HCT116 (cell line): ENCODE data around the gene C3orf20. TPM values are rescaled to one million over a fixed set of nuclear protein-coding genes. Genes with fewer than 3 reads are reported as not detected.

Source experiments
- ATAC-seq: fragments of 200-7000 bp; cut with Tn5 transposase; 2 replicates; pipeline ENCODE4 v1.9.1; 2020; ENCODE audit warnings: mild to moderate bottlenecking, moderate library complexity
- BruUV-seq: library from RNA; stranded (reverse); fragments of 400-500 nt; replicated peaks from 2 replicates; lab custom pipeline; 2021; lab: Mats Ljungman, UMichigan
- CTCF ChIA-PET: fragments of 300-600 bp; sonication (Branson Sonifier 250); formaldehyde crosslinking; loops from one replicate; lab custom pipeline; 2021; ENCODE audit warnings: antibody characterized with exemption; lab: Charles Lee
- POLR2A ChIA-PET: fragments of 300-600, 350-600 bp; sonication (Branson Sonifier 250); formaldehyde crosslinking; loops from one replicate; lab custom pipeline; 2021; ENCODE audit warnings: antibody characterized with exemption; lab: Charles Lee
- RAD21 ChIA-PET, 2 experiments: fragments of 300-600 bp; sonication (Branson Sonifier 250); formaldehyde crosslinking; loops; one replicate each; lab custom pipeline; 2023; ENCODE audit warnings: low total read pairs in 2 of 2; ENCODE audit not compliant: uncharacterized antibody in 2 of 2, unreplicated experiment in 2 of 2, low non-redundant PET in 1 of 2; lab: Charles Lee
- DNase-seq: peaks from one replicate; pipeline ENCODE4 v3.0.0-alpha.2; 2010; ENCODE audit warnings: low read depth, low spot score
- H2AFZ ChIP-seq: fragments of 200-600 bp; shearing (Covaris generic), sonication (generic); 2 replicates; pipeline ENCODE4 v1.6.1; 2017; ENCODE audit warnings: low read depth, mixed run types, mixed read lengths, antibody characterized with exemption, low read length; ENCODE audit not compliant: poor library complexity, severe bottlenecking
- H3K27ac ChIP-seq: 2 replicates; pipeline ENCODE4 v1.5.1; 2012; ENCODE audit warnings: low read depth, low read length
- H3K27me3 ChIP-seq: fragments of 200-600 bp; sonication (generic); 2 replicates; pipeline ENCODE4 v1.6.1; 2016; ENCODE audit warnings: mixed run types, low read length, mixed read lengths; ENCODE audit not compliant: insufficient read depth
- H3K36me3 ChIP-seq, 2 experiments: fragments of 200-500 bp in 1 of 2; fragments of 200-600 bp in 1 of 2; sonication (Bioruptor generic) in 1 of 2; sonication (generic) in 1 of 2; 2 replicates each; pipeline versions ENCODE4 v1.5.1 to v1.6.1; 2014 to 2016; ENCODE audit warnings: low read length in 2 of 2, inconsistent platforms in 1 of 2, mixed read lengths in 1 of 2, mixed run types in 1 of 2; ENCODE audit not compliant: insufficient read depth in 2 of 2, control insufficient read depth in 1 of 2
- H3K4me1 ChIP-seq, 2 experiments: fragments of 200-600 bp in 1 of 2; sonication (generic) in 1 of 2; 2 replicates each; pipeline versions ENCODE4 v1.5.1 to v1.6.1; 2012 to 2017; ENCODE audit warnings: low read length in 2 of 2, inconsistent platforms in 1 of 2, mild to moderate bottlenecking in 1 of 2, mixed read lengths in 1 of 2, mixed run types in 1 of 2, moderate library complexity in 1 of 2; ENCODE audit not compliant: insufficient read depth in 2 of 2, control insufficient read depth in 1 of 2
- H3K4me2 ChIP-seq: fragments of 200-600 bp; sonication (generic); 2 replicates; pipeline ENCODE4 v1.6.1; 2017; ENCODE audit warnings: mixed run types, low read length, mixed read lengths
- H3K4me3 ChIP-seq, 2 experiments: fragments of 200-600 bp in 1 of 2; sonication (generic) in 1 of 2; replicated peaks in 1 of 2; 2 replicates each; pipeline ENCODE4 v1.5.1; 2011 to 2016; ENCODE audit warnings: low read length in 2 of 2, control low read depth in 1 of 2, low read depth in 1 of 2, mild to moderate bottlenecking in 1 of 2, mixed read lengths in 1 of 2, mixed run types in 1 of 2
- H3K79me2 ChIP-seq: fragments of 200-600 bp; sonication (generic); 2 replicates; pipeline ENCODE4 v1.6.1; 2017; ENCODE audit warnings: mild to moderate bottlenecking, mixed run types, low read length, moderate library complexity, mixed read lengths; ENCODE audit not compliant: insufficient read depth
- H3K9ac ChIP-seq: fragments of 200-600 bp; sonication (generic); 2 replicates; pipeline ENCODE4 v1.6.1; 2016; ENCODE audit warnings: low read length, mixed read lengths
- H3K9me2 ChIP-seq: fragments of 200-600 bp; sonication (generic), shearing (Covaris generic); 2 replicates; pipeline ENCODE4 v1.6.1; 2017; ENCODE audit warnings: mixed run types, mild to moderate bottlenecking, moderate library complexity; ENCODE audit not compliant: insufficient read depth
- H3K9me3 ChIP-seq, 2 experiments: fragments of 200-500 bp in 1 of 2; fragments of 200-600 bp in 1 of 2; sonication (Bioruptor generic) in 1 of 2; sonication (generic) in 1 of 2; 2 replicates each; pipeline ENCODE4 v1.6.1; 2014 to 2017; ENCODE audit warnings: low read length in 2 of 2, mixed read lengths in 2 of 2, inconsistent platforms in 1 of 2, low read depth in 1 of 2, mild to moderate bottlenecking in 1 of 2, mixed run types in 1 of 2, moderate library complexity in 1 of 2; ENCODE audit not compliant: control insufficient read depth in 1 of 2, insufficient read depth in 1 of 2
- H4K20me1 ChIP-seq: fragments of 200-600 bp; sonication (generic), shearing (Covaris generic); 2 replicates; pipeline ENCODE4 v1.6.1; 2017; ENCODE audit warnings: mixed run types, mild to moderate bottlenecking, moderate library complexity; ENCODE audit not compliant: insufficient read depth
- ATF3 ChIP-seq: IDR thresholded peaks from 2 replicates; pipeline ENCODE4 v1.6.1; 2012
- CEBPB ChIP-seq: IDR thresholded peaks from 2 replicates; pipeline ENCODE4 v1.6.1; 2012; ENCODE audit warnings: low read depth
- CTCF ChIP-seq, 3 experiments: fragments of 200-600 bp in 1 of 3; sonication (generic) in 1 of 3; IDR thresholded peaks in 2 of 3; conservative IDR thresholded peaks in 1 of 3; 2 replicates each; pipeline ENCODE4 v1.5.1; 2012 to 2017; ENCODE audit warnings: low read depth in 2 of 3, low read length in 2 of 3, antibody characterized with exemption in 1 of 3, borderline replicate concordance in 1 of 3, control low read depth in 1 of 3, mild to moderate bottlenecking in 1 of 3, mixed read lengths in 1 of 3, mixed run types in 1 of 3, moderate library complexity in 1 of 3; ENCODE audit not compliant: insufficient read depth in 1 of 3
- EGR1 ChIP-seq: IDR thresholded peaks from 2 replicates; pipeline ENCODE4 v1.6.1; 2012; ENCODE audit warnings: low read depth
- ELF1 ChIP-seq: IDR thresholded peaks from 2 replicates; pipeline ENCODE4 v1.6.1; 2012; ENCODE audit warnings: low read depth, borderline replicate concordance
- EZH2 ChIP-seq: fragments of 200-600 bp; sonication (generic); IDR thresholded peaks from 2 replicates; pipeline ENCODE4 v1.6.1; 2017; ENCODE audit warnings: antibody characterized with exemption, mixed run types
- EZH2phosphoT487 ChIP-seq: fragments of 200-600 bp; IDR thresholded peaks from 2 replicates; pipeline ENCODE4 v1.6.1; 2018; ENCODE audit warnings: antibody characterized with exemption, borderline replicate concordance
- MAX ChIP-seq: IDR thresholded peaks from 2 replicates; pipeline ENCODE4 v1.6.1; 2012
- POLR2A ChIP-seq: IDR thresholded peaks from 2 replicates; pipeline ENCODE4 v1.7.0; 2011; ENCODE audit warnings: borderline replicate concordance; ENCODE audit not compliant: insufficient read depth, insufficient read length; ENCODE audit errors: extremely low read depth
- POLR2AphosphoS5 ChIP-seq: IDR thresholded peaks from 2 replicates; pipeline ENCODE4 v1.6.1; 2011; ENCODE audit warnings: mild to moderate bottlenecking, low read depth, low read length, moderate library complexity
- SIN3A ChIP-seq: IDR thresholded peaks from 2 replicates; pipeline ENCODE4 v1.6.1; 2012; ENCODE audit warnings: low read depth
- YY1 ChIP-seq: IDR thresholded peaks from 2 replicates; pipeline ENCODE4 v1.6.1; 2011; ENCODE audit warnings: low read length, low read depth, moderate library complexity, mild to moderate bottlenecking; ENCODE audit not compliant: insufficient replicate concordance; ENCODE audit errors: extremely low read depth
- ZFX ChIP-seq: fragments of 450-650 bp; IDR thresholded peaks from 2 replicates; pipeline ENCODE4 v1.6.1; 2017
- ZNF274 ChIP-seq: fragments of 200-500 bp; sonication (Bioruptor generic); IDR thresholded peaks from 2 replicates; pipeline ENCODE4 v1.6.1; 2014; ENCODE audit warnings: mild to moderate bottlenecking, low read depth, low read length, inconsistent platforms
- intact Hi-C: fragments of 100-400 bp; cut with micrococcal nuclease; formaldehyde crosslinking; loops from 2 replicates; pipeline ENCODE4 v1.10.0; 2022
- total RNA-seq: library from RNA; stranded (reverse); gene quantifications from one replicate; pipeline ENCODE4 v1.2.1, GENCODE V29; 2021; ENCODE audit not compliant: unreplicated experiment

Gene C3orf20
- total RNA-seq, 1 experiment from 2014 or later: 0.20 TPM

- H4K20me1 ChIP-seq: no peaks in the 10 kb centered on the region
- no peak for TF ChIP-seq CEBPB
- TF ChIP-seq ZNF274: no peak
- TF ChIP-seq MAX: no peak
- TF ChIP-seq POLR2A: no peak
- no peak for TF ChIP-seq EGR1
- no peak for TF ChIP-seq EZH2
- no peak for TF ChIP-seq CTCF (IDR thresholded peaks at IDR 0.05 in 2 of 3, conservative IDR thresholded peaks at IDR 0.05 in 1 of 3; ENCODE audit: borderline replicate concordance in 1 of 3, insufficient read depth in 1 of 3, low read depth in 2 of 3, low read length in 2 of 3)
- TF ChIP-seq YY1: no peak
- TF ChIP-seq POLR2AphosphoS5: no peak
- TF ChIP-seq ATF3: no peak
- no peak for TF ChIP-seq ZFX
- TF ChIP-seq EZH2phosphoT487: no peak
- no peak for TF ChIP-seq SIN3A
- TF ChIP-seq ELF1: no peak
- TF ChIP-seq, all 23 proteins: peak for 0
- CTCF ChIA-PET: no interaction called here
- Histone ChIP-seq H3K27ac (no peak overlapping the region), H2AFZ (no peak overlapping the region), H3K36me3 (no peaks in the 10 kb centered on the region), H3K4me3 (no peak overlapping the region), H3K27me3 (peaks cover 2% of the 10 kb centered on the region; the same call in 1 of the 2 replicates), H3K79me2 (no peaks in the 10 kb centered on the region), H3K4me2 (no peak overlapping the region), H3K4me1 (peaks cover 8 to 29% of the 10 kb centered on the region in 2 experiments; a peak in 3 of 4 replicates), H3K9me3 (no peaks in the 10 kb centered on the region), H3K9me2 (no peaks in the 10 kb centered on the region), H3K9ac (no peak overlapping the region)
- ATAC-seq (no peak), DNase-seq (no peak)
- intact Hi-C loops: loop anchor here (5.0 kb wide), 1 partner anchor 89 kb away; no protein-coding TSS in a partner anchor
- no TSS peak for BruUV-seq
- RAD21 ChIA-PET: no interaction called here
- POLR2A ChIA-PET: no interaction called here
Observed at GRCh38 chr3:14808025-14808424, 133.1 kb downstream of the C3orf20 start.
